HG03354 (cell line): ENCODE measurements around the gene CAPRIN1.

Experiments
- ATAC-seq: cut with Tn5 transposase; IDR thresholded peaks from one replicate; pipeline ENCODE4 v1.9.1; 2021; ENCODE audit warnings: mild to moderate bottlenecking; ENCODE audit not compliant: unreplicated experiment, poor library complexity, severe bottlenecking

CAPRIN1 gene, protein sequence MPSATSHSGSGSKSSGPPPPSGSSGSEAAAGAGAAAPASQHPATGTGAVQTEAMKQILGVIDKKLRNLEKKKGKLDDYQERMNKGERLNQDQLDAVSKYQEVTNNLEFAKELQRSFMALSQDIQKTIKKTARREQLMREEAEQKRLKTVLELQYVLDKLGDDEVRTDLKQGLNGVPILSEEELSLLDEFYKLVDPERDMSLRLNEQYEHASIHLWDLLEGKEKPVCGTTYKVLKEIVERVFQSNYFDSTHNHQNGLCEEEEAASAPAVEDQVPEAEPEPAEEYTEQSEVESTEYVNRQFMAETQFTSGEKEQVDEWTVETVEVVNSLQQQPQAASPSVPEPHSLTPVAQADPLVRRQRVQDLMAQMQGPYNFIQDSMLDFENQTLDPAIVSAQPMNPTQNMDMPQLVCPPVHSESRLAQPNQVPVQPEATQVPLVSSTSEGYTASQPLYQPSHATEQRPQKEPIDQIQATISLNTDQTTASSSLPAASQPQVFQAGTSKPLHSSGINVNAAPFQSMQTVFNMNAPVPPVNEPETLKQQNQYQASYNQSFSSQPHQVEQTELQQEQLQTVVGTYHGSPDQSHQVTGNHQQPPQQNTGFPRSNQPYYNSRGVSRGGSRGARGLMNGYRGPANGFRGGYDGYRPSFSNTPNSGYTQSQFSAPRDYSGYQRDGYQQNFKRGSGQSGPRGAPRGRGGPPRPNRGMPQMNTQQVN

DNA sequence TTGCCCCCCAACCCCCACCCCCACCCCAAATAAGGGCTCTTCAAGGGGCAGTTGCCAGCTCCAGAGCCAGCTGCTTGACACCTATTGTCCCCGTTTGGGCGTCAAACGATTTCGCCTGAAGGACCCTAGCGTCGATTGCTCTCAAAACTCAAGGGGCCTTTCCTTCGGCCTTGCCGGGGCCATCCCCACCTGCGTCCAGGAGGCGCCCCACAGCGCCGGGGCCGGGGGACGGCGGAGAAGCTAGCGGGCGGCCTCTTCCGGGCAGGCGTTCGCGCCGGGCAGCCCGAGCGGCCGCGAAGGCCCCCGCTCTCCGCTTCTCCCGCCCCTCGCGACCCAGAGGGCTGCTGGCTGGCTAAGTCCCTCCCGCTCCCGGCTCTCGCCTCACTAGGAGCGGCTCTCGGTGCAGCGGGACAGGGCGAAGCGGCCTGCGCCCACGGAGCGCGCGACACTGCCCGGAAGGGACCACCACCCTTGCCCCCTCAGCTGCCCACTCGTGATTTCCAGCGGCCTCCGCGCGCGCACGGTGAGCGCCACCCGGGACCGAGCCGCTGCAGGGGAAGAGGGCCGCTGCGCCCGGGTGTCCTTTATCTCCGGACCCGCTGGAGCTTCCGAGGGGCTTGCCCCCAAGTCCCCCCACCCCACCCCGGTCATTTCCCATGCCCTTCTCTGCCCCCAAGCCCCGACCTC lies at the start of gene CAPRIN1:
TSS of gene CAPRIN1 (plus strand) at position 383 of the 687 bp plus-strand sequence. CDS start 690 bp downstream, outside the sequence.
- ATAC-seq: peak; percentile 64

DNA sequence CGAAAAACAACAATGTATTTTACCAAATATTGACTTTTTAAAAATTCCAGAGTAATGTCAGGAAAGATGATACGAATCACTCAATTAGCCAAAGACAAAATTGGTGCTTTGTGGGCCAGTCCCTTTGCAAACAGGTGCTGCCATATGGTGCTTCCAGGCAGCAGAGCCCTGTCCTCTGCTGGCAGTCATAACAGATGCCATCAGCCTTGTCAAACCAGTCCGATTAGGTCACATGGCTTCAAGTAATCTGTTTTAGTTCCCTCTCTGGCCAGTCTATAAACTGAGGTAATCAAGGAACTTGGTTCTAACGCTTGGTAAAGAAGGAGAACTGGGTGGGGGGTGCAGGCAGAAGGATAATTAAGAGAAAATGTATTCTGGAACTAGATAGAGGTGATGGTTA lies 49.1 kb upstream of the CAPRIN1 start:
- ATAC-seq: no peak

DNA sequence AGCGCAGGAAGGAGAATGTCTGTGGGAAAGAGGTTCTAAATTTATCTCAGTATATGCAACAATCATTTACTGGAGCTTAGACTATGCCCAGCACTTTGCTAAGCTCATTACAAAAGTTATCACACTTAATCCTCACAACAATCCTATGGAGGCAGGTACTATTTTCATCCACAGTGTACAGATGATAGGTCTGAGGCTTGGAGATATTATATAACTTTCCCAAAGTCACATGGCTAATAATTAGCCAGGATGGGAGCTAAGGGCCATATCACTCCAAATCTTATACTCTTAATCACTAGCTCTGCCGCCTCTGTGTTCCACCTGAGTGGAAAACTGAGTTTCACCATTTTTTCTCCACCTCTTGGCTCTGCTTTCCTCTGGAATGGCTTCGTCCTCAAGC lies 47.3 kb upstream of the CAPRIN1 start:
- no peak for ATAC-seq

DNA sequence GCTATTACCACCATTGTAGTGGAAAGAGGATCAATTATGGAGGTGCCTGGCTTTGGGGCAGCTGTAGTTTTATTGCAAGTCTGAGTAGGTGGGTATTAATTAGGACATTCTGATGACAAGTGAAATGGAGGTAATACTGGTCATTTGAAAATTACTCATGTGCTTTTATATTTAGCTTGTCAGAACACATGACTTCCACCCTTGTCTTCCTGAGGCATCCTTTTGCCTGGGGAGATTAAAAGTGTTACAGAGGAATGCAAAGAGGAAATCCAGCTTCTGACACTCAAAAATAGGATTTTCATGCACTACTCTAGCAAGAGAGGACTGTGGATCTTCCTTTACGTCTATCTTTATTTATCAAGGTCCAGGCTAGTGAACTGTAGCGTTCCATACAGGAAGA lies 44.7 kb upstream of the CAPRIN1 start:
- no peak for ATAC-seq

DNA sequence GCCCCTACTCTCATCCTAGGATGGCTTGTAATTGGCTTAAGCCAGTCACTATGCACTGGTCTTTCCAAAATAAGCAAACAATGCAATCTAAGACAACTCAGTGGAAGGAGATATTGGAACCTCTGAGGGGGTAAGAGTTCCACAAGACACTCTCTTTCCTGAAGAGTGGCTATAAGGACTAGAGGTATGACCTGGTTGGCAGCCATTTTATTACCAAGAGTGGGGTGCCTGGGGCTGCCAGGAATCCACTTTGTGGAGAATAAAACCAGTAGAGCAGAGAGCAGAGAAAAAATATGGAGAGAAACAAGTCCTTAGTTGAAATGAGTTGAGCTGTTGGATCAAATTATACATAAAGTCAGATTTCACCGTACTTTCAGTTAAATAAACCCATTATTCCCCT lies 38.8 kb upstream of the CAPRIN1 start:
- no peak for ATAC-seq

DNA sequence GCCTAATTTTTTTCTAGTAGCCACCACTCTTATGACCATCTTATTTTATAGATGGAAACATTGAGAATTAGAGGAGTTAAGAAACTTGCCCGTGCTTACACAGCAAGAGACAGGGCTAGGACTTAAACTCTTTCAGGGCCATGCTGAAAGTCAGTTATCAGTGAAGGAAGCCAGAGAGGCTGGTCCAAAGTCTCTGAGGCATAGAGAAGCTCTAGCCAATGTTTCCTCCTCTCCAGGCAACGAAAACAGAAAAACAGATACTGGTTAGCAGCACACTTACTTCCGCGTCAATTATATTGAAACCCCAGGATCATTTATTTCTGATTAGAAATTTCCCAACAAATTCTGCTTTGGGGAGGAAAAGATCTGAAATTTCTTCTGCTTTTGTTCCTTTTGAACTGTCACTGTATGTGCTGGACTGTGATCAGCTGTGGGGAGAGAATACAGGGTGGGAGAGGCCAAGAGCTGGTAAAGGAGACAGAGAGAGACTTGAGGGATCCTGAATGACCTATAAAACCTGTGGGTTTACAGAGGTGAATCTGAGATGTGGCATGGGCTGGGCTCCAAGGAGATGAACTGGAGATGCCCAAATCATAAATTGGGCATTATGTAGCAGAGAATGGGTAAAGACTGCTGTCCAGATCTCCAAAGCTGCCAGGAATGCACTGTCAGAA lies 37.5 kb upstream of the CAPRIN1 start:
- no peak for ATAC-seq

DNA sequence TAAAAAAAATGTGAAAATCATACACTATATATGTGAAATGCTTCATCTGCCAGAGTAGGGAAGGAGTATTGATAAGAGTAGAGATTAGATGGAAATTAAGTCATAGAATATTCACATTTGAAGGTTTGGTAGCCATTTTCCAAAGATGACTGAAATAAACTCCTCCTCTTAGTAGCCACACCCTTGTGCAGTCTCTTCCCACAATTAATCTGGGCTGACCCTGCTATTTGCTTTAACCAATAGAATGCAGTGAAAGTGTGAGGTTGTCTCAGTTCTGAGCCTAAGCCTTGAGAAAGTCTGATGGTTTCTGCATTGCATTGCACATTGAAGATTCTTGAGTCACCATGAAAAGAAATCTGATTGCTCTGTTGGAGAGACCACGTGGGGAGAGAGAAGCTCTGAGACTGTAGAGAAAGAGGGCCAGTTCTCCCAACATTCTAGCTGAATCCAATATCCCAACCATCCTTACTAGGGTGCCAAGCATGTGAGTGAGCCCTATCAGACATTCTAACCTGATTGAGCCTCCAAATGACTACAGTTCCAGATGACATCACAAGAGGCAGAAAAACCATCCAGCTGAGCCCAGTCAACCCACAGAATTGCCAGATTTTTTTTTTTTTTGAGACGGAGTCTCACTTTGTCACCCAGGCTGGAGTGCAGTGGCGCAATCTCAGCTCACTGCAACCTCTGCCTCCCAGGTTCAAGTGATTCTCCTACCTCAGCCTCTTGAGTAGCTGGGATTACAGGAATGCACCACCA lies 29.4 kb upstream of the CAPRIN1 start:
- ATAC-seq: no peak

DNA sequence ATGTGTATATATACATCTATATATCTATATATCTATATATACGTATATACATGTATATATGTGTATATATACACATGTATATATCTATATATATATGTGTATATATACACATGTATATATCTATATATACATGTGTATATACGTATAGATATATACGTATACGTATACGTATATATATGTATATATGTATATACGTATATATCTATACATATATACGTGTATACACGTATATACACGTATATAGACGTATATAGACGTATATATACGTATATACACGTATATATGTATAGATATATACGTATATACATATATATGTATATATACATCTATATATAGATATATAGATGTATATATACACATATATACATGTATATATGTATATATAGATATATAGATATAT lies 25.1 kb upstream of the CAPRIN1 start:
- ATAC-seq: no peak

DNA sequence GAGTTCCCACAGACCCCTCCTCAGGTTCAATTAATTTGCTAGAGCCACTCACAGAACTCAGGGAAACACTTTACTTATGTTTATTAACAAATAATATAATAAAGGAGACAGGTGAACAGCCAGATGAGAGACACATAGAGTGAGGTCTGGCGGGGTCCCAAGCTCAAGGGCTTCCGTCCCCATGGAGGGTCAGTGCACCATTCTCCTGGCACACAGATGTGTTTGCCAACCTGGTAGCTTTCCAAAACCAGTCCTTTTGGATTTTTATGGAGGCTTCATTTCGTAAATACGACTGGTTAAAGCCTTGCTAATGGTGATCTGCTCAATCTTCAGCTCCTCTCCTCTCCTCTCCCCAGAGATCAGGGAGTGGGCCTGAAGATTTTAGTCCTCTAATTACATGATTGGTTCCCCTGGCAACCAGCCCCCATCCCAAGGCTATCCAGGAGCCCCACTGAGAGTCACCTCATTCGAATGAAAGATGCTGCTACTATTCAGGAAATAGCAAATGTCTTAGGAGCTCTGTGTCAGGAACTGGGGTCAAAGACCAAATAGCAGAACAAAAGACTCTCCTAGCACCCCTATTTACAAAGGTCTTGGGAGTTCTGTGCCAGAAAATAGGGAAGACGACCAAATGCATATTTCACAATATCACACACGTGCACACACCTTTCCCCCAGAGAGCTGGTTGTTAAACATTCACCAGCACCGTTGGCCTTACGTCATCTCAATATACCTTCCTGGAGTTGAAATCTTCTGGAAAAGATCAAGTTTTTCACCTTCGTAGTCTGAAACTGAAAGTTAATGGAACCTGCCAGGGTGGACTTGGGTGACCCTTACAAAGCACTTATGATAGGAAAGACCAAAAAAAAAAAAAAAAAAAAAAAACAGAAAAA lies 23.8 kb upstream of the CAPRIN1 start:
- no peak for ATAC-seq

DNA sequence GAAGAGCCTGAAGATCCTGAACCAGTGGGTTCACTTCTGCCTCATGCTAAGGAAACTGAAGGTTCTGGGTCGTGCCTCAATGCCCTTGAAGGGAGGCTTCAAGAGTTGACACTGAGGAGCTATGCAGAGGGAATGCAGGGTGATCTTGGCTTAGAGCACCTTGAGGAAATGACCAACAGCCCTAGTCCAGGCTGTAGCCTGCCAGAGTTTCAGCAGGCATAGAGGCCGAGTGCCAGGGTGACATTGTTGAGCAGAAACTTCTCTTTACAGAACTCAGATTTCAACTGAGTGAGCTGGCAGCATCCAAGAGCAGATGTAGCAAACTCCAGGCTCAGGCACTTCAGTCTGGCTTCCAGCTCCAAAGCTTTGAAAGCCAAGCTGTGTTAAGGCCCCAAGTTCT lies 23.1 kb upstream of the CAPRIN1 start:
- no peak for ATAC-seq

DNA sequence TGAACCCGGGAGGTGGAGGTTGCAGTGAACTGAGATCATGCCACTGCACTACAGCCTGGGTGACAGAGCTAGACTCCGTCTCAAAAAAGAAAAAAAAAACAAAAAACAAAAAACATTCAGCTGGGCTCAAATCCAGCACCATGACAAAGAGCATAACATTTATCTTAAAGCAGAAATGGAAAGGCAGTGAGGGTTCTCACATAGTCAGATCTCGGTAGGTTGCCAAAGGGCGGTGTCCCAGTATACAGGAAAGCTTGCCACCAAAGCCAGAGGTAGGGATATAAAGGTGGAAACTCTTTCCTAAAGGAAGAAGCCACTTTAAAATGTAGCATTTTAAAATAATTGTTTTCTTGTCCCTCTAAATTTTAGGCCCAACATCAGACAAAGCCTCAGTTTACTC lies 22.4 kb upstream of the CAPRIN1 start:
- no peak for ATAC-seq

DNA sequence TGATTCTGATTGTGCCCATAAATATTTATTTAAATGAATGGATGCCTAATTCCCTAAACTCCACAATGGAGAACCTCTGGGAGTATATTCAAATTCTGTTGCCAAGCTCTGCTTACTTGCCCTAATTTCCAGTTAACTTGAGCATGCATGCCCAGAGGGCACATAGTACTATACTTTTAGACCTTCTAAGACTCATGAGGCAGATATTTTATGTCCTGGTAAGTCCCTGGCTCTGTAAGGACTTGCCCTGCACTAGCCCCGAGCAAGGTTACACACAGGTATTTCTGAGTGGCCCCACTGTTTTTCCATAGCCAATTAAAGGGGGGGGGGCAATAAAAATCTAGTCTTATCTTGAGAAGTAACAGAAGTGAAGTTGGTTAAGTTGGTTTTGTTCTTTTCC lies 21.1 kb upstream of the CAPRIN1 start:
- no peak for ATAC-seq

DNA sequence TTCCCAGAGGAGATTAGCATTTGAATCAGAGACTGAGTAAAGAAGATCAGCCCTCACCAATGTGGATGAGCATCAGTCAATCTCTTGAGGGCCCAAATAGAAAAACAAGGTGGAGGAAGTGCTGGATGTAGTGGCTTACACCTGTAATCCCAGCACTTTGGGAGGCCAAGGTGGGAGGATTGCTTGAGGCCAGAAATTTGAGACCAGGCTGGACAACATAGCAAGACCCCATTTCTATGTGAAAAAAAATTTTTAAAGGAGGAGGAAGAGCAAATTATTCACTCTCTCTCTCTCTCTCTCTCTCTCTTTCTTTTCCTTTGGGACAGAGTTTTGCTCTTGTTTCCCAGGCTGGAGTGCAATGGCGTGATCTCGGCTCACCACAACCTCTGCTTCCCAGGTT lies 18.1 kb upstream of the CAPRIN1 start:
- ATAC-seq: no peak

DNA sequence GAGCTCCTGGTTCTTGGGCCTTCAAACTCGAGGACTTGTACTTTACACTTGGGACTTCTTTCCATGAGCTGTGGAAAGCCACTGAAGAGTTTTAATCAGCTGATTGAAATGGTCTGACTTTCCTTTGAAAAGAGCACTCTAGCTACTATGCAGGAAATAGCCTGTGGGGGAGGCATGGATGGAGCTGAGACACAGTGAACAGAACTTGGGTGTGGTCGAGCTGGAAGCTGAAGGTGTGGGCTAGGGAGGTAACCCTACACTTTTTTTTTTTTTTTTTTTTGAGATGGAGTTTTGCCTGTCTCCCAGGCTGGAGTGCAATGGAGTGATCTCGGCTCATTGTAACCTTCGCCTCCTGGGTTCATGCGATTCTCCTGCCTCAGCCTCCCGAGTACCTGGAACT lies 17.5 kb upstream of the CAPRIN1 start:
- ATAC-seq: no peak

DNA sequence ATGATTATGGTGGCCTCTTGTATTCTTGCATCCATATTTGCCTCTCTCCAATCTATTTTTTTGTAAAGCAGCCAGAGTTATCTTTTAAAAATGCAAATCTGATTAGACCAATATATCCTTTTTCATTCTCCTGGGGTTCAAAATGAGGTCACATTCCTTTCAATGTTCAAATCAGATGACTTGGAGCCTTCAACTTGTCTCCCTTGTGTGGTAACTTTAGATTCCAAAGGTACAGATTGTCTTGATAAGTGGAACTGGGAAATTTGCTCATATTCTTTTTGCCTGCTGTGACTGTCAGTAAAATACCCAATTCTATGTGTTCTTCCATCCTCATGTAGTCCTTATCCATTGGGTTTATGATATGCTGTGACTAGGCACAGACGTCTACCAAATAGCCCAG lies 15.1 kb upstream of the CAPRIN1 start:
- ATAC-seq: no peak

DNA sequence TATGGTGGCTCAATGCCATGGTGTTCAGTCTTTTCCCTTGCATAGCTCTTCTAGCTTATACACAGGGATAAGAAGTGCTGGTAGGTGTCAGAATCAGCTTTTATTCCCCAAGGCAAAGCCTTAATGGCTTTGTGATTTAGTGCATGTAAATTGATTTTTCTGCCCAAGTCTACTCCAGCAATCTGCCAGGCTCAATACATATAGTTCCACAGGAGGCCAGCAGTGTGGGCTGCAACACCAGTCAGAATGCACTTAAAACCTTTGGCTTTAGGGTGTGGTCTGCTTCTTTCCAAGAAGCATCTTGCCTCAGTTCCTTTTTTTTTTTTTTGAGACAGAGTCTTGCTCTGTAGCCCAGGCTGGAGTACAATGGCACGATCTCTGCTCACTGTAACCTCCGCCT lies 14.5 kb upstream of the CAPRIN1 start:
- ATAC-seq: no peak

DNA sequence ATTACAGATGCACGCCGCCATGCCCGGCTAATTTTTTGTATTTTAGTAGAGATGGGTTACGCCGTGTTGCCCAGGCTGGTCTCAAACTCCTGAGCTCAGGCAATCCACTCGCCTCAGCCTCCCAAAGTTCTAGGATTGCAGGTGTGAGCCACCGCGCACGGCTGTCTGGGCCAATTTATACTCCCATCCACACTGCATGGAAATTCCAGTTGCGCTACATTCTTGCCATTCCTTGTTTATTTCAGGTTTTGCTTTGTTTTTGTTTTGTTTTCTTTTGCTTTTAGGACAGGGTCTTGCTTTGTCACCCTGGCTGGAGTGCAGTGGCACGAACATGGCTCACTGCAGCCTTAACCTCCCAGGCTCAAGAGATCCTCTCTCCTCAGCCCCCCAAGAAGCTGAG lies 11.0 kb upstream of the CAPRIN1 start:
- no peak for ATAC-seq

DNA sequence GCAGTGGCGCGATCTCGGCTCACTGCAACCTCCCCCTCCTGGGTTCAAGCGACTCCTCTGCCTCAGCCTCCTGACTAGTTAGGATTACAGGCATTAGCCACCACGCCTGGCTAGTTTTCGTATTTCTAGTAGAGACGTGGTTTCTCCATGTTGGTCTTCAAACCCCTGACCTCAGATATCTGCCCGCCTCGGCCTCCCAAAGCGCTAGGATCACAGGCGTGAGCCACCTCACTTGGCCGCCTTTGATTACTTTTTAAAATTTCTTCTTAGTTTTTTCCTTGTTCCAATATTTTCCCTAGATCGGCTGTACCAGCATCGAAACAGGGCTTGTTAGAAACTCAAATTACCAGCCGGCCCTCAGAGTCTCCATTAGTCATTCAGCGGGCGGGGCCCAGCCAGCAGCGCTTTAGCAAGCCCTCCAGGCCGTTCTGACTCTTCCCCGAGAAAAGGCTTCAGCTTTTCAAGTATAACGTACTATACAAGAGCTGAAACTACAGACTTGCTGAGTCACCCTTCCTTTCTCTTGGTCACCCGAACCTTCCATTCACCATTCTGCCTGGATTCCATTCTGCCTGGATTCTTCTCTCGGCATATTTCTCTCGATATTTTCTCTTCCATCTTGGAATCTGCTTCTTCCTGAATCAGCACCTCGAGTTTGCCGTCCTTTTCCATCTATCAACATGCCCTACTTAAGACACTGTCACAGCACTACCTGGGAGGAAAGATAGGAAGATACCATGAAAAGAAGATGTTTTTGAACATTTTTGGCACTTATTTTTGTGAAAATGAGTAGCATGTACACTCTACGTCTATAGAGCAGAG lies 6.7 kb upstream of the CAPRIN1 start:
- ATAC-seq: no peak
